ENCODE measurements around the gene CSF3R.

- TF ChIP-seq CTCF (IDR thresholded peaks at IDR 0.05) = no peak
- no peak for TF ChIP-seq POLR2A (IDR thresholded peaks at IDR 0.05)
Measured at GRCh38 chr1:36465731-36466369, 16.9 kb downstream of the CSF3R start.
